ENCODE measurements around the gene CDH26.

- TF ChIP-seq CTCF (IDR thresholded peaks at IDR 0.05) (no peak), POLR2A (IDR thresholded peaks at IDR 0.05) (no peak)
Observed at GRCh38 chr20:59931511-59932312, 26.5 kb upstream of the CDH26 start.

All from body of pancreas (tissue), 4 donors.